Erythroblast (primary cell): Measurements from ENCODE around the gene RPUSD2.

Experiments
- DNase-seq, 2 experiments: peaks; one replicate each; lab custom pipeline; 2025; lab: John Stamatoyannopoulos, UW
- GATA1 ChIP-seq: IDR thresholded peaks from 2 replicates; pipeline ENCODE4 v1.6.1; 2011; ENCODE audit warnings: low read depth, mild to moderate bottlenecking, control low read depth, low read length, moderate library complexity
- POLR2A ChIP-seq: IDR thresholded peaks from 2 replicates; pipeline ENCODE4 v1.6.1; 2011; ENCODE audit warnings: mild to moderate bottlenecking, low read length

The RPUSD2 gene

GRCh38 chr15:40613080-40613479 lies 44.0 kb downstream of the RPUSD2 start:
- no peak for DNase-seq
- TF ChIP-seq GATA1: no peak
- no peak for TF ChIP-seq POLR2A

- no peak for DNase-seq
- TF ChIP-seq GATA1: no peak
- TF ChIP-seq POLR2A: no peak
Observed at GRCh38 chr15:40618023-40618422, 48.9 kb downstream of the RPUSD2 start.

- TF ChIP-seq GATA1 (no peak), POLR2A (no peak)
Observed at GRCh38 chr15:40618906-40619305, 49.8 kb downstream of the RPUSD2 start.

GRCh38 chr15:40623361-40623760 lies 54.3 kb downstream of the RPUSD2 start:
- TF ChIP-seq POLR2A (no peak), GATA1 (no peak)
- DNase-seq: peak; percentile 50 to 76

More at GRCh38 chr15:40618906-40619305, 49.8 kb downstream of the RPUSD2 start:
- DNase-seq: no peak
